GM19467 (cell line): ENCODE measurements around the gene FCRL5.
"Not testable (repeated sequence)": the region's sequence is repeated elsewhere in the genome, so short reads cannot be mapped to it uniquely, and the experiment has no call there.

ENCODE experiments used
- ATAC-seq: cut with Tn5 transposase; IDR thresholded peaks from one replicate; pipeline ENCODE4 v1.9.1; 2021; ENCODE audit warnings: mild to moderate bottlenecking, moderate library complexity; ENCODE audit not compliant: unreplicated experiment

The FCRL5 gene

DNA sequence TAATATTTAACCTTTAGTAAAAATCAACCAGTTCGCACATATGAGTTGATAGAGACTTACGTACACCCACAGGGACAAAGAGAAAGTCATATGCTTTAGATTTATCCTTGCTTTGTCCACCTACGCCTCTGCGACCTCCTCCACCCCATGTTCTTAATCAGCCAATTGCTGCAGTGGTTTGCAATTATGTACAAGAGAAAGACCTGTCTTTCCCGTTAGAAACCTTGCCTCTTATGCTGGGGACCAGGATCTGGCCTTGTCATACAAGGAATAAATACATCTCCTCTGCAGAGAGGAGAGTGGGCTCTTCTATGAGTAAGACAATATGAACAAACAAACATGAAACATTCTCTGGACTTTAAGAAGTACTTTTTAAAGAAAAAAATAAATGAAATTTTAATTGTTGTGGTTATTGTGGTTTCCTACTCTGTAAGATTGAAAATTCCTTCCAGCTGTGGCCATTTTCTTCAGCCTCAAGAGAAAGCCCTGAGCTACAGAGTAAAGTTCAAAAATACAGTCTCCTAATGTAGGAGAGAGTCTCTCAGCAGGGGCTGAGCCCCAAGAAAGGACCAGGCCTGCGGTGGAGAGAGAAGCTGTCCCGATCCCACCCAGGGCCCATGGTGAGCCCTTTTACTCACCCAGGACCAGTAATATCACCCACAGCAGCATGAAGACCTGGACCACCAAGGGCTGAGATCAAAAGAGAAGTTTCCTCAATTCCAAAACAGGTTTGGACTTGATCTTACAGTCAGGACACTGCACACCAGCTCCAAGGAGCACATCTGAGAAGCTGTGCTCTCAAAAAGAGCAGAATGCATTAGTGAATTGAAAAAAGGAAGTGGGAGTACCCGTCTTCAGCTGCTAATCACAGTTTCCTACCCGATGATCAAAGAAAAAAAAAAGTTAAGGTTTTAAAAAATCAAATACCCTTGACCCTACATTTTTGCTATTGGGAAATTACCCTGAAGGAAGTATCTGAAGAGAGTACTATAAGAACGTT lies at the start of gene FCRL5:
Gene FCRL5 (minus strand): TSS at position 822 of the 1,000 bp plus-strand sequence. CDS start 153 bp downstream, at position 669.
- ATAC-seq: no peak

DNA sequence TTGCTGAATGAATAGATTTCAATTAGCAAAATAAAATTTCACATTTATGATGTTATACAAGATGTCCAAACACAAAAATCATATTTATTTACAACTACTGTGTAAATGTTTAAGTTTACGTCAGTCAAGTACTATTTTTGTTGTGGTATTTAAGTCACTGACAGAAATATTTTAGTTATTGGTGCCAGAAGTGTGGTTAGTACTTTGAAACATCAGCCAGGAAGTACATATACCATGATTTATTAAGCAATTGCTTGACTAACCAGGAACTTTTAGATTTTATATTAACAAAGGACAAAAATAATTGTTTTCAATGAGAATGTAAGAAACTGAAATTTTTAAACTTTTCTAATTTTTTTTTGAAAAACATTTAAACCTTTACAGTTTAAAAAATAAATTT lies 47.9 kb upstream of the FCRL5 start:
- no peak for ATAC-seq

DNA sequence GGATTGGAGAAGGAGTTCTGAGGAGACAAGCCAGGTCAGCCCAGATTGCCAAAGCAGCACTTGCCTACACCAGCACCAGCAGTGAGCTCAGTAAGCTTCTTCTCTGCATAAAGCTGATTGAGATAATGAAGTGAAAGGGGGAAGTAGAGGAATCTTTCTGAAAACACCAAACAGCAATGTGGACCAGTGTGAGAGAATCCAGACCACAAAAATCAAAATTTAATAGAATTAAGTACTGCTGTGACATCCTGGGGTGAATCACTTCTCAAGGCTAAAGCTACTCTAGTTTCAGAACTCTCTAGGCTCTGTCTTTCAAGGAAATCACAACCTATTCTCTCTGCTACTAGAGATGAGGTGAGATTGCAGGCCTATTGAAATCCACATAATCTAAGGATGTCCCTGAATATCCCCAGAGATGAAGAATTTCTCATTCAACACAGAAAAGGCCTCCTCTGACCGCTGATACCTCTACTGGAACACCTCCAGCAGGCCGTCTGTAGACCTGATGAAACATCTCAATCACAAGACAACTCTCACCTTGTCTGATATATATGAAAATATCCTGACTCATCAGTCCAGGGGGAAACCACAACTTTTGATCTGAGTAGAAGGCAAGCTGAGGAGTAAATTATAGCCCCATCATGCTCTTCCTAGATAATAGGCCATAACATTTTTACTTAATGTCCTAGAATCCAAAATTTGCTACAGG lies 45.8 kb upstream of the FCRL5 start, which contains the start of gene FCRL4:
Gene FCRL4 (minus strand): TSS at position 127 of the 709 bp plus-strand sequence. CDS start 141 bp downstream, outside the sequence.
- peak; percentile 50 for ATAC-seq

DNA sequence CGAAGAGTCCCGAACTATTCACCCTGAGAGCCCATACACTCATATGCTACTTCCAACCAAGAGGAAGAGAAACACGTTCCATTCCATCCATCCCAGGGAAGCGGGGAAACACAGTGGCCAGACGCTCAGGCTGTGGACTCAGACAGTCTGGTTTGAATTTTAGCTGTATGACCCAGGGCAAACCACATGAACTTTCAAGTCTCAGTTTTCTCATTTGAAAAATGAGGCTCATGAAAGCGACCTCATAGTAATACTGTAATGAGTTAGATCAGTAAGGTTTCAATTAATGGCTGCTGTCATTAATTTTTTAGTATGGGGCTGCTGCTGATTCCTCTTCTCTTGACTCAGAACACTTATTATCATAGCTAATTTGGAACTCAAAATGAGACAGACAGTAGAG lies 44.1 kb upstream of the FCRL5 start:
- ATAC-seq: peak; percentile 43

DNA sequence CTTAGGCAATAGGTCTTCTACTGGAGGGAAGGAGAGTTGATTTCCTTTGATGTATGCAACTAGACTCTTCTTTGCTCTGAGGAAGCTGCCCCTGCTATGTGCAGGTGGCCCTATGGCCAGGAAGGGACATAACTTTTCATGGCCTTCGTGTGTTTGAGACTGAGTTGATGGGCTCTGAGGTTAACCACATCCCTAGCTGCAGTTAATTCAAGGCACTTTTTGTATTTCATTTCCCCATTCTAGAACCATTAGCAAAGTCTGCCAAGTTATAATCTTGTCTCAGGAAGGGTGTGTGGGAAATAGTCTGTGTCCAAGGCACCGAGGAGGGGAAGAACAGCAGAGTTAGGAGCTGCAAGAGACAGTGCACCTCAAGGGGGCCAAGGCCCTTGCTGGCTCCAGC lies 43.0 kb upstream of the FCRL5 start:
- ATAC-seq: peak; percentile 62

DNA sequence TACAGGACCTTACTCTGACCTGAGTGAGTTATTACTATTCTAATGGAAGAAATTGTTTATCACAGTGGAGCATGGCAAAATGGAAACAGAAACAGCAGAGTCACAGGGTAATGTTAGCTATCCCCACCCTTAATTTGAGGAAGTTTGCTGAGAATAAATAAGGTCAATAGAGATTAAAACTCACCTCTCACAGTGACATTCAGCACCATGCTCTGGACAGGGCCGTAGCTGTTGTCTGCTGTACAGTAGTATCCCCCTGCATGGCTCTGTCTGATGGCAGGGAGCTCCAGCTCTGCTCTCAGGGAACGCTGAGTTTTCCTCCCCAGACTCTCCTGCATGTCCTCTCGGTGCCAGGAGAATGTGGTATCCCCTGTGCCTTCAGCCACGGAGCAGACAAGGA lies 33.7 kb upstream of the FCRL5 start:
- ATAC-seq: no peak

DNA sequence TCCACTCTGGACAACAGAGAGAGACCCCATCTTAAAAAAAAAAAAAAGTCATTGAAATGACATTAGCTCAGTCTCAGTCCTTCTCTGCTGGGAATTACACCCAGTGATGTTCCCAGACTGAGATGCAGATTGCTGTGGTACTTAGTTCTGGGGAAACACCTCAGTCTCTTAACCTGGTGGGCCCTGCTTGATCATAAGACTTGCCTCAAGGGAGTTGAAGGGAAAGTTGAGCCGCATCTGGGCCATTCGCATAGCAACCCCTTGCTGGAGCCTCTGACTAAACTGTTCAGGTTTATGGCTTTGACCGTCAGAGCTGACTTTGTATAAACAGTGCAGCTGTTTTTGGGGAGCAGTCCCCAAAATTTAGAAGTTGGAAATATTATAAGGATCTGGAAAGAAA lies 32.2 kb upstream of the FCRL5 start:
- no peak for ATAC-seq

DNA sequence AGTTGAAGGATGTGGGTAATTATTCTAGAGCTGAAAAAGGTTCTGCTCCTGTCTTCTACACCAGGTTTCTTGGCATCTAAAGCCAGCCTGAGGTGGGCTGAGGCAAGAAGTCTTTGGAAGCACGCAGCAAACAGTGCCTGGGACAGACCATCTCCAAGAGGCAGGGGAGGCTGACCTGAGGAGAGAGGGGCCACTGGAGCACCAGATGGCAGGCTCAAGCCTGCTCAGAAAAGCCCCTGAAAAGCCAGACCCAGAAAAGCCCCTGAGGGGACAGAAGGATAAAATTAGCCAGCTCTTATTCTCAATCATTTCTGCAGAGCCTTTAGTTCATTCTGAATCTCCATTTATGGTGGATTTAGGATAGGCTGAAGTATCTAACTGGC lies 28.5 kb upstream of the FCRL5 start:
- no peak for ATAC-seq

DNA sequence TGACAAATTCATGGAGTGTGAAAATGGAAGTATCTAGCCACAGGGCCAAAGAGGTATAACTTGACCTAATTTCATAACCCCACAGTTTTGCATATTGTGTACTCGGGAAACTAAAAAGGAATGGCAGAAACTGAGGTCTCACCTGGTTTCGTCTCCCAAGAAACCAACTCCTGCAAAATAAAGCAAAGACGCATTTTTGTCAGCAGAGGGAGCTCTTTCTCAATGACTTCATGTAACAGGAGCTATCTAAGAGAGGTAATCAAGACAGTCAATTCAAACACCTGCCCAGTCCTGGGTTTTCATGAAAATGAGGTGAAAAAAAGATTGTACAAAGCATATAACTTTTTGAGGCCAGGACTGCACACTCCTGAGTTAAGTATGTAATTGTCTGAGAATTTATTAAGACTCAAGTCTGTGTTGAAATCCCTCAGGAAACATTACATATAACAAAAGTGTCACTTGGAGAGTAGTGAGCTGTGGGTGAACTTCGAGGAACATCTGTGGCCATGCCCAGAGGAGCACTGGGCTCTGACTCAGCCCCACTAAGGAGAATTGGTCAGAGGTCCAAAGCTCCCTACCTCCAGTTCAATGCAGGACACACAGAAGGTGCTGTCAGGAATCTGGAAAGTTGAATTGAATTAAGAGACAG lies 28.0 kb upstream of the FCRL5 start:
- ATAC-seq: no peak

DNA sequence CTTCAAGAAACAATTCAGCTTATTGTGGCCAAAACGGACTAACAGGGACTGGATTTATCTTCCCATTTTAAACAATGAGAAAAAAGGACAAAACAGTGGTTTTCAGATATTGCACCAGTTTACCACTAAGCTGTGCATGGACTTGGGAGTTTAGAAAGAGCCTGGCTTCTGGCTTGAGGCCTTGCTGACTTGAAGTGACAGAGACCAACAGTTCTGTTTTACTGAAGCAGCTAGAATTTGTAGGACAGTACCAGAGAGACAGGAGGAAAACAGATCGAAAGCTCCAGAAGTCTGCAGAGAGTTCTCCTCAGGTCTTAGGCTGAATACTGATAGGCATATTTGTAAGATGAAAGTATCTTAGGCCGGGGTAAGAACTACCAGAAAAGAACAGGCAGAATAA lies 25.1 kb upstream of the FCRL5 start:
- no peak for ATAC-seq

DNA sequence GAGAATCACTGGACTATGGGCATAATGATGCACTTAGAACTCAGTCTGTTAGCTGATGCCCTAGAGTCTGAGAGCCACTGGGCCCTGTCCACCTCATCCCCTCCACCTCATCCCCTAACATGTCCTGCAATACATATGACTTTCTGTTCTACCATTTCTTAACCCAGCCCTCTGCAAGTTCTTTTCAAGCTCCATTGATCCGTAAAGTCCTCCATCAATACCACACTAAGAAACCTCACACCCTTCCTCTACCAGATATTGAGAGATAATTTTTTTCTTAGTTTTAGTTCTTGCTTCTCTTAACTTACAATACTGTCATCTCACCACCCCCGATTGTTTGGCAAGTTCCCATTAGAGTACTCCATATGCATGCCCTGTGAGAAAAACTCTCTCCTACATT lies 23.4 kb upstream of the FCRL5 start:
- peak; percentile 49 for ATAC-seq

DNA sequence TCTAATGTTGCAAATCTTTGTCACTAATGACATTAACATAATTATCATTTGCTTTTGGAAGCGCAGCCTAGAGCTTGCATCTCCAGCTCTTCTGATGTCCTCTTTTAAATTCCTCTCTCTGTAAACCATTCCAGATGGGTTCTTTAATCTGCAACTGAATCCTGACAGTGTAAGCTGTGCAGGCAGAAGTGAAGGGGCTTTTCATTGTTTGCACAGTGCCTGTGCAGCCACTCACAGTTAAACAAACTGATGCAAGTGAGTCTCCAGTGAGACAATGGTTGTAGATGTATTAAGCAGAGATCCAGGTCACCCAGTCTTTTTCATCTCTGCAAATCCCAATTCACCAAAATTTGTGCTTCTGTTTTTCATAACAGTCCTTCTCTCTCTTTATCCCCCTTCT lies 22.5 kb upstream of the FCRL5 start:
- ATAC-seq: no peak

DNA sequence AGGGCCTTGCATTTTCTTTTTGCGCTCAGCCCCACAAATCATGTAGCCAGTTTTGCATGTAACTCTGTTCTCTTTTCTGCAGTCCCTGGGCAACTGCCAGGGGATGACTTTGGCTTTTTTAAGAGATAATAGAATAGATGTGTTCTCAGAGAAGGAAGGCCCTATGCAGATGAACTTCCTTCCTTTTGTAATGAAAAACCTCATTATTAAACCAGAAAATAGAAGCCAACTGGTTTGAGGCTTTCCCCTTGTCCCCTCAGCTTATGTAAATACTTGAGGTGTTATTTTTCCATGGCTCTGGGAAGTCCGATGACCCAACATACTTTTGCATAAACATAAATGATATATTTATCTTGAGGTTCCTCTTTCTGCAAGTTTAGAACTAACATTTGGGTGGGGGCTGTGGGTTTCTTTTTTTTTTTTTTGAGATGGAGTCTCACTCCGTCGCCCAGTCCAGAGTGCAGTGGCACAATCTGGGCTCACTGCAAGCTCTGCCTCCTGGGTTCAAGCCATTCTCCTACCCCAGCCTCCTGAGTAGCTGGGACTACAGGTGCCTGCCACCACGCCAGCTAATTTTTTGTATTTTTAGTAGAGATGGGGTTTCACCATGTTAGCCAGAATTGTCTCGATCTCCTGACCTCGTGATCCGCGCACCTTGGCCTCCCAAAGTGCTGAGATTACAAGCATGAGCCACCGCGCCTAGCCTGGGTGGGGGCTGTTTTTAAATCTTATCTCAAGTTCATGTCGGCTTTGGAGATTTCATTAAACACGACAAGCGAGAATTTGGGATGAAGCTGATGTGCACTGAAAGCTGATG lies 14.4 kb upstream of the FCRL5 start:
- ATAC-seq: no peak

DNA sequence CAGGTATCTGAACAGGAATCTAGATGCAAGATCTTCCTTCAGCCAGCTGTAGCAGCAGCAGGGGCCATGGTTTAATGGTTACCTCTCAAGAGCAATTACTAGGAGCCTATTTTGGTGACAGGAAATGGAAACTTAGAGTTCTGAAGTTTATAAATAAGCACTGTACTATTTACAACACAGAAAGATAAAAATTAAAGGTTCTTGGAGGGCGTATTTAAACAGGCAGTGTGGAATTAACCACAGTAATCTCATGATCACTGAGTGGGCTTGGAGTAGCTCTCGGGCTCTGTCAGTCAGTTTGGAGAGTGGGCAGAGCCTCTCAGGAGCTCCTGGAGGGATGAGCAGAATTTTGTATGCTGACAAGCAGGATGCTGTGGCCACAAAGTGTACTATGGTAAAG lies 10.2 kb upstream of the FCRL5 start:
- peak; percentile 64 for ATAC-seq

DNA sequence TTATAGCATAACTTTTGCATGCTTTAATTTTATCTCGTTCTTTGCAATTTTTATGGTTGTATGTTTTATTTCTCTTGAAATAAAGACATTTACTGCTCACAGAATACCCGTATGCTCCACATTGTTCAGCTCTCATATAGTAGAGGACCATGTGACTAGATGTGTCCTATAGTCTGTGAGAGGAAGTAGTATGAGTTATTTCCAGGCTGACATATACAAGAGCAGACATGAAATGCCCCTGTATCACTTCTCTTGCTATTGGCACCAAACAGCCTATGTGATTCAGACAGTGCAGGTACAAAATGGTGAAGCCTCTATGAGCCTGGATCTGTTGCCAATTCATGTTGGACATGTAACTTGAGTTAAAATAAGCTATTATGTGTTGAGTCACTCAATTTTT lies 5.8 kb upstream of the FCRL5 start:
- ATAC-seq: no peak

DNA sequence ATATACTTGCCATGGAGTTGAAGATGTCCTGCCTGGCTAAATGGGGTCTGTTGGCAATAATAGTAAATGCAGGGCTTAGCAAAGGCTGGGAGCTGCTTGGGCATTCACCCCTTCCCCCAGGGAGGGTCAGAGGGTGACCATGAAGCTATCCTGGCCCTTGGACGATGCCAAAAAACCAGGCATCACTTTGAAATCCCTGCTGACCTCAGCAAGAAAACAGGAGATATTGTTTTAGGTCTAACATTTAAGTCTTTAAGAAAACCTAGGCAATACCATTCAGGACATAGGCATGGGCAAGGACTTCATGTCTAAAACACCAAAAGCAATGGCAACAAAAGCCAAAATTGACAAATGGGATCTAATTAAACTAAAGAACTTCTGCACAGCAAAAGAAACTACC lies 4.2 kb downstream of the FCRL5 start:
- not testable (repeated sequence) for ATAC-seq

DNA sequence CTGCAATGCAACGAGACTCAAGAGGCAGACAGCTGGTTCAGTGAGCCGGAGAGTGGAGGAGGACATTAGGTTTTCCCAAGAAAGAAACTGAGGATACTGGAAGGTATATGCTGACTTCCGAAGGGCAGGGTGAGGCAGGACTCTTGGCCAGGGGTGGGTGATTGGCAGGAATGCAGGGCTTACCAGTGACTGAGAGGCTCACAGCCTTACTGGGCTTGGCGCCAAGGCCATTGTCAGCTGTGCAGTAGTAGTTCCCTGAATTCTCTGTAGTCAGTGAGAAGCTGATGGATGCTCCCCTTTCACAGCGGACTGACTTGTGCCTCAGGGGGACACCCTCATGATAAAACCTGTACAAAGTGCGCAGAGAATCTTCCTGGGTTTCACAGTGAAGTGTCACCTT lies 9.6 kb downstream of the FCRL5 start:
- no peak for ATAC-seq

DNA sequence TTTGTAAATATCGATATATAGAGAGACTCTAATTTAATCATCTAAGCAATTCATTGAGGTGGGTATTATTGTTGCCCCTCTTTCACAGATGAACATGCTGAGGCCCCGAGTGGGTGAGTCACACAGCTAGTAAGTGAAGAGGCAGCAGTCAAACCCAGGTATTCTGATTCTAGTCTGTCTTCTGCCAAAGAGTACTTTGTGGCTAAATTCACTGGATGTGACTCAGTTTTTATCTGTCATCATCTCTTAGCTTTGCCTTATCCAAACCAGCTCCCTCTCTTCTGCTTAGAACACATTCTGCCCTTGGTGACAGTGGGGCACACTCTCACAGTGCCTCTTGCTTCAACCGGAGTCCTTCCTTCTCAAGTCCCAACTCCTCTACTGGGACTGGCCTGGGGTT lies 11.5 kb downstream of the FCRL5 start:
- ATAC-seq: no peak

DNA sequence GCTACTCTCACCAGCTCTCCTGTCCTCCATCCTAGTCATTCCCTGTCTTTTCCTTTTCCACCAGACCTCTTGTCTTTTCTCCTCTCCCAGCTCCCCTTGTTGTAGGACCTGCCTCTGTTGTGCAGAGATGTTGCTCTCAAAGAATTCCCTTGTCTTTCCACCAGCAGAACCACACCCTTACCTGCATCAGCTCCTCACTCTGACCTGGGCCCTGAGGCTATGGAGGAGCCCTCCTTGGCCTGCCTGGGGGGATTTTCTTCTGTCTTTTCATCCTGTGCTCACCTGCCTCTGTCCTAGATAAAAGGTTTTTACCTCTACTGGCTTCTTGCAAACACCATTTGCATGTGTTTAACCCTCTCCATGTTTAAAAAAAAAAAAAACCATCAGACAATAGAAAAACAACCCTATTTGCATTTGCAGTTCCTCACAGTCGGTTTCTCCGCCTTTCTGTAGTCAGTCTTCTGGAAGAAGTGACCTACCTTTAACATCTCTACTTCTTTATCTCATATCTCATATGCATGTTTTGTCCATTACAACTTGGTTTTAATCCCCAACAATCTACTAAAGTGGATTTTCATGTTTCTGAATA lies 12.1 kb downstream of the FCRL5 start:
- ATAC-seq: no peak

DNA sequence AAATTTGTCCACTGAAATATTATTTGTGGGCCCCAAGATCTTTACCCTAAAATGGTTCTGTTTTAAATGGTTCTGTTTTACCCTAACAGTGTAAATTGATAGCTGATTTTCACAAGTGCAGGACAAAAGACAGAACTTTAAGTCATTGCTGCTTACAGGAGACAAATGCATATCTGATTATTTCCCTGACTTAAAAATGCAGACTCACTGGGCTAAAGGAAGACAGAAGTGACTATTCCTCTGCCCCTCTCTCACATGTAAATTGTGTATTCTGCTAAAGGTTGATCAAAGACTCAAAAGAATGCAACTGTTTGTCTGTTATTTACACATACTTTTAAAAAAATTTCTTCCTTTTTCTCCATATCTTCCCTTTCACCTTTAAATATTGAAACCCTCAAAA lies 12.7 kb downstream of the FCRL5 start:
- ATAC-seq: no peak
